Stimulated activated CD4-positive, alpha-beta T cell treated with anti-CD3 and anti-CD28 coated beads, Interleukin-15, amount 100 ng/mL, for 48 hours (primary cell): ENCODE data around the gene SYPL2.

Experiments used
- DNase-seq, 2 donors: peaks; one replicate each; pipeline ENCODE4 v3.0.0-alpha.2; 2020; ENCODE audit warnings: low read depth in 2 of 2

SYPL2 gene

GRCh38 chr1:109516872-109517271 lies 50.5 kb downstream of the SYPL2 start:
- DNase-seq = no peak

- DNase-seq = no peak
Measured at GRCh38 chr1:109517337-109517736, 51.0 kb downstream of the SYPL2 start.

- no peak for DNase-seq
Measured at GRCh38 chr1:109521002-109521951, 54.9 kb downstream of the SYPL2 start.

- no peak for DNase-seq
Measured at GRCh38 chr1:109522026-109522425, 55.7 kb downstream of the SYPL2 start.

GRCh38 chr1:109523706-109524105 lies 57.4 kb downstream of the SYPL2 start:
- no peak for DNase-seq

GRCh38 chr1:109527098-109527811 lies 60.9 kb downstream of the SYPL2 start:
- no peak for DNase-seq

- no peak for DNase-seq
Measured at GRCh38 chr1:109527846-109528695, 61.7 kb downstream of the SYPL2 start.

- DNase-seq = no peak
Measured at GRCh38 chr1:109528712-109529111, 62.4 kb downstream of the SYPL2 start.

GRCh38 chr1:109529881-109530456 lies 63.6 kb downstream of the SYPL2 start:
- DNase-seq = no peak

- no peak for DNase-seq
Measured at GRCh38 chr1:109530457-109531087, 64.2 kb downstream of the SYPL2 start.

GRCh38 chr1:109531380-109531779 lies 65.0 kb downstream of the SYPL2 start:
- DNase-seq = no peak
